Activated T-cell treated with anti-CD3 and anti-CD28 coated beads for 48 hours (primary cell): ENCODE measurements around the gene MOSPD3.
"Not testable (repeated sequence)": the region's sequence is repeated elsewhere in the genome, so short reads cannot be mapped to it uniquely, and the experiment has no call there.

ENCODE experiments used
- DNase-seq: peaks from one replicate; pipeline ENCODE4 v3.0.0-alpha.2; 2020; ENCODE audit warnings: low read depth

MOSPD3 gene

GRCh38 chr7:100611983-100612729, at the start of gene MOSPD3:
TSS of gene MOSPD3 (plus strand) at chr7:100612540. CDS start at chr7:100612792, 252 bp downstream.
- DNase-seq: peak; percentile 99

GRCh38 chr7:100563100-100563564, 49.2 kb upstream of the MOSPD3 start:
- DNase-seq: no peak

DNA sequence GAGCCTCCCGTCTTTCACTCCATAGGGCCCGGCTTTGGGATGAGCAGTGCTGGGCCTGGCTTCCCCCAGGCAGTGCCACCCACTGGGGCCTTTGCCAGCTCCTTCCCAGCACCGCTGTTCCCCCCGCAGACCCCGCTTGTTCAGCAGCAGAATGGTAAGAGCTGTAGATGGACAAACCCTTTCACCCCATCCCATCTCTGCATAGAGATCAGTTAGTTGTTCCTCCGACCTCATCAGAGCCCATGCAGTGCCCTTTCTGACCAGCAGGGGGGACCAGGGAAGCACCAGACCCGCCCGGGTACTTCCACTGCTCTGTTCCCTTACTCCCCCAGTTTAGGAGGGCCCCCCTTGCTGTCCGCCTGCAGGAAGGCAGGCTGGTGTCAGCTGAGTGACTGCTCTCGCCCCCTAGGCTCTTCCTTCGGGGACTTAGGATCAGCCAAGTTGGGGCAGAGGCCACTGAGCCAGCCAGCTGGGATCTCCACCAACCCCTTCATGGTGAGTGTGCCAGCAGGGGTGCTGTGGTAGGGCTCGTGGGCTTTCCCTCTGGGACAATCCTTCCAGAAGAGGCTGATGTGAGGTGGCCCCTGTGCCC, 48.4 kb upstream of the MOSPD3 start:
- DNase-seq: peak; percentile 76

DNA sequence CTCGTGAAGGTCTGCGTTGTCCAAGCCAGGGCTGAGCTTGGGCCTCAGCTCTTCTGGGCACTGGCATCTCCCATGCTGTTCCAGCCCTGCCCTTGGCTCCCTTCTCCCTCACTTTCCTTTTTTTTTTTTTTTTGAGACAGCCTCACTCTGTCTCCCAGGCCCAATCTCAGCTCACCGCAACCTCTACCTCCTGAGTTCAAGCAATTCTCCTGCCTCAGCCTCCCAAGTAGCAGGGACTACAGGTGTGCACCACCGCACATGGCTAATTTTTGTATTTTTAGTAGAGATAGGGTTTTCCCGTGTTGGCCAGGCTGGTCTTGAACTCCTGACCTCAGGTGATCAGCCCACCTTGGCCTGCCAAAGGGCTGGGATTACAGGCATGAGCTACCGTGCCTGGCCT, 47.9 kb upstream of the MOSPD3 start:
- DNase-seq: not testable (repeated sequence)

GRCh38 chr7:100565133-100565571, 47.2 kb upstream of the MOSPD3 start:
- no peak for DNase-seq

- no peak for DNase-seq
Observed at GRCh38 chr7:100566018-100566531, 46.3 kb upstream of the MOSPD3 start.

DNA sequence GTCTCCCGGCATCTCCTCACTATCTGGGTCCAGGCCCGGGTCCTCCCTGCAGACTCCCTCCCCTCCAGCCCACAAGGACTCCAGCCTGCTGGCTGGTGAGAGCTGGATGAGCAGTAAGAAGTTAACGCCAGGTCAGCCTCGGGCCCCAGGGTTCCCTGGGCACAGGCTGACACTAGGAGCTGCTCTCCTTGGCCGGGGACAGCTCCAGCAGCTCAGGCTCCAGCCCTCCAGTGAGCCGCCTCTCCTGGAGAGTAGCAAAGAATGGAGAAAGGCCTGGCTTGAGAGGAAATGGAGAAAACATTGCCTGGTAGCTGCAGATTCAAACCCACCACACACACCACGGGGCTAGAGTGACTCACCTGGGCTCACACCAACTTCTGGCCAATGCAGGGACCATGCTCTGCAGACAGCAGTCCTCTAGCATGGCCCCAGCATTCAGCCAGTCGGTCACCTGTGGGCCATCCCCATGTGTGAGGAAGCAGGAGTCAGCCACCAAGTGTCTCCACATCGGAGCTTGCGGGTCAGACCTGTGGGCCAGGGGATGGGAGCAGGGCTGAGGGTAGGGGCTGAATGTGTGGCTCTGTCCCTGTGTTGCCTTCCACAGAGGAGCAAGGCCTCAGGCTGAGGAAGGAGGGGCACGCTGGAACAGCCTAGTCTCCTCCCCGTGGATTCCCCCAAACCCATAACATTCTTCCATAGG, 45.2 kb upstream of the MOSPD3 start:
- no peak for DNase-seq

- no peak for DNase-seq
Observed at GRCh38 chr7:100567751-100568175, 44.6 kb upstream of the MOSPD3 start.

DNA sequence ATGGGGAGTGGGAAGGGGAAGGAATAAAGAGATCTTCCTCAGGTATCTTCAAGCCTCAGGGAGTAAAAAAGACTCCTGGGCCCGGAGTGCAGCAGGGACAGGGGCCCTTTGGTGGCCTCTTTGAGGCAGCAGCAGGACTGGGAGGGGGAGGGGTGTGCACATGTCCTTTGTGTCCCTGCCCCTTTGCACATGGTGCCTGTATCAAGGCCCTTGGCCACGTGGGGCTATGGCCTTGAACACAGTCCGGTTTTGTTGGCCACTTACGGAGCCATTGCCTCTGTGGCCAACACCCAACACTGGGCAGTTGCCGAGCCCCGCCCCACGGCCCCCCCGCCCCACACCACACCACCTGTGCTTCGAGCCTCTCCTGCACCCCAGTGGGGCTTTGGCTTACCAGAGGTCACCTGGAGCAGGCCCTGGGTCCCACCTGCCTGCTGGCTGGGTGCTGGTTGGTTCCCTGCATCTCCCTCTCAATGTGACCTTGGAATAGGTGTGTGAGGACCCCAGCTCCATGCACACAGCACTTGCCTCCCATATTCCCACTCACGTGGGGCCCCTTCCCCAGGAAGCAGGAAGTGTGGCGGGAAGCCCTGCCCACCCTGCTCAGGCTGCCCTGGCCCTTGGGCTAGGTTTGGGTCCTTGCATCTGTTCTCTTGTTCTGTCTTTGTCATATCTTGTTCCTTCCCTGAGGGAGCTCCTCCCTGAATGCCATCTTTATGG, 44.0 kb upstream of the MOSPD3 start:
- no peak for DNase-seq

DNA sequence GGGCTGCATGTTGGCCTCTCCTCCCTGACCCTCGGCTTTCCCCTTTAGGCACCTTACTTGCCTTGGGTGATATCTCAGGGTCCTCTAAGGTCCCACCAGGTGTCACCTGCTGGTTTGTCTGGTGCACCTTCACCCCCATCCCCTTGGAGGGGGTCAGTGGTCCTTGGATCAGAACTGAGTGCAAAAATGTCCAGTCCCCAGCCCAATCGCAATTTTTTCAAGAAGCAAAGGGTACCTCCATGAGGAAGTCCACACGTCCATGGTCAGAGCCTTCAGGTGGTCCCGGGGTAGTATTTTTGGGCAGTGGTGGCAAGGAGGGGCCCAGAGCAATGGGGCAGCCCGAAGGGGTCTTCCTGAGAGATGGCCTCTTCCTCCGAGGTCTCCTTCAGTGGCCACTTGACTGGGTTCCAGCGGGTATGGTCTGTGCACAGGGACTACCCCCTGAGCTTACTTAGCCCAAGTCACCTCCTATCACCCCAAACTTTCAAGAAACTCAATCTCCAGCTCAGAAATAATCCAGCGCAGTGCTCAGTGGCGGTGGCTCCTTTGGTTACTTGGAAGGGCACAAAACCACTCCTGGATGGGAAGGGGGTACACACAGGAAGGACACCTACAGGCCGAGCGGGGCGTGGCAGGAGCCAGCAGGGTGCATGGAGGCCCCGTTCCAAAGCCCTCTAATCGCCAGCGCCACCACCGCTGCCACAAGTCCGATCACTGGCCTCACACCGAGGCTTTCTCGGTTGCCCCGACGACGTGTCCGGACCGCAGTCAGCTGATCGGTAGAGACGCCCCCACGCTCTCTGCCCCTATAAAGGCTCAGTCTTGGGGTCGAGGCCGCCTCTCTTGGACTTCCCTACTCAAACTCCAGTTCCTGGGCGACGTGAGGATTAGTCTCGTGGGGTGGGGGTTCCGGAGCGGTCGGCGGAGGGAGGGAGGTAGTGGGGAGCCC, 43.2 kb upstream of the MOSPD3 start:
- peak; percentile 48 for DNase-seq

- DNase-seq: no peak
Observed at GRCh38 chr7:100570954-100571828, 41.1 kb upstream of the MOSPD3 start.

- no peak for DNase-seq
Observed at GRCh38 chr7:100571829-100572116, 40.6 kb upstream of the MOSPD3 start.

DNA sequence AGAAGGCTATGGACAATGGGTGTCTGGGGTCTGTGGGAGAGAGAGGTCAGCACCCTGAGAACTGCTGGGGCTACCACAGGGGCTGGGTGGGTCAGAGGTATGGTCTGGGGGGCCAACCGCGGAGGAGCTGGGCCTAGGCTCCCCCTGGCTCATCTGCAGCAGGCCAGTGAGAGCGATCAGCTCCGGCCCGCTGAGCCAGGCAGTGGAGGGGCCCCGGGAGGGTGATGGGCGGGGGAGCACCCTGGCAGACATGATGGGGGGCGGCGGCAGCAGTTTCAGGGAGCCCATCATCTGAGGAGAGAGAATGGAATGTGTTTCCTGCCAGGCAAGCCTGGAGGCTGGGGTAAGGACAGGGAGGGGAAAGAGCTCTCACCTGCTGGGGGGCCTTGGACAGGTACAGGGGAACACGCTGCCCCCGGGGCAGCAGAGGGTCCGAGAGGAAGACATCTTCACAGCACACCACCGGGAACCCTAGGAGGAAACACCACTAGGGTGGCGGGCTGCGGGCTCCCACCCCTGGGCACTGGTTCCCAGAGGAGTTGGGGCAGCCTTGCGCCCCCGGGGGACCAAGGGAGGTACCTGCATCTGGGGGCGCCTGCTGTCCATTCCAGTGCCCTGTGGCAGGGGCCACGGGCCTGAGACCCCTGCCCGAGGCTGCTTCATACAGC, 39.9 kb upstream of the MOSPD3 start:
- DNase-seq: no peak

GRCh38 chr7:100572949-100573675, 39.2 kb upstream of the MOSPD3 start:
- DNase-seq: no peak

- DNase-seq: no peak
Observed at GRCh38 chr7:100573691-100574361, 38.5 kb upstream of the MOSPD3 start, which contains the start of gene SAP25. TSS of gene SAP25 (minus strand) at chr7:100573900. CDS start at chr7:100573742, 158 bp downstream.

DNA sequence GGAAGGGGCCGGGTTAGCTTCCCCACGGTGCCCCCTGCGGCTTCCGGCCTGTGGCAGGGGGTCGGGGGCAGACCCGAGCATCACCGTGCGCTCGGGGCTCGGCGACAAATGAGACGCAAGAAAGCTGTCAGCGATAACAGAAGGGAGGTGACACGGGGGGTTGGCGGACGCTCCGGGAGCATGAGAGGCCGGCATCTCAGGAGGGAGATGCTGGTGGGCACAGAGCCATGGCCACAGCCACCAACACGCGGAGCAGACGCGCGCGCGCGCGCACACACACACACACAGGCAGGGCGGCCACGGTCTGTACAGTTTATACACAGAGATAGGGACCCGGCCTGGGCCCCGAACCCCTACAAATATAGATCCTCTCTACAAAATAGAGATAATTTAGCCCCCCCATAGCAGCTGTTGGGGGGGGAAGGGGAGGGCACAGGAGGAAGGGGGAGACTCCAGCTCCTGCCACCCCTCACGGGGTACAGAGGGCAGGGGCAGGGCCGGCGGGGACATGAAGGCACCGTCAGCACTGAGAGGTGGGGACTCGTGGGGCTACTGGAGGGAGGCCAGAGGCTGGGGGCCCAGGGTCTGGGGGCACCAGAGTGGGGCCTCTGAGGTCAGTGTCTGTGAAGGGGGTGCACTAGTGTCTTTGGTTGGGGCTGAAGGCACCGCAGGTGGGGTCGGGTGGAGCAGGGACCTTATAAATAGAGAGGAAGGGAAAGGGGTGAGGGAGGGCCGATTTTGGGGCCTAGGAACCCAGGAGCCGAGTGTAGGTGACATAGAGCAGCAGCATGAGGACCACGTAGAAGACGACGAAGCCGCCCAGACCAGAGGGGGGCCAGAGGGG, 37.8 kb upstream of the MOSPD3 start:
- no peak for DNase-seq

GRCh38 chr7:100575206-100575631, 37.1 kb upstream of the MOSPD3 start:
- no peak for DNase-seq
